Immature natural killer cell (primary cell): ENCODE measurements around the gene AFF2. TPM values are rescaled to one million over a fixed set of nuclear protein-coding genes. Genes with fewer than 3 reads are reported as not detected.
"Not testable (repeated sequence)": the region's sequence is repeated elsewhere in the genome, so short reads cannot be mapped to it uniquely, and the experiment has no call there.

ENCODE experiments used
- DNase-seq, 3 donors: peaks; one replicate each; pipeline ENCODE4 v3.0.0; 2022; ENCODE audit warnings: mixed read lengths in 1 of 3
- H3K27ac Mint-ChIP-seq, 6 donors: one replicate each; pipeline ENCODE4 v1.8.0; 2020; ENCODE audit warnings: mixed read lengths in 6 of 6, mild to moderate bottlenecking in 5 of 6, inconsistent platforms in 4 of 6, moderate library complexity in 3 of 6
- H3K27me3 Mint-ChIP-seq, 3 donors: one replicate each; pipeline ENCODE4 v1.8.0; 2020 to 2021; ENCODE audit warnings: low read depth in 3 of 3, mild to moderate bottlenecking in 3 of 3, mixed read lengths in 3 of 3, moderate library complexity in 3 of 3, inconsistent platforms in 1 of 3
- H3K36me3 Mint-ChIP-seq, 3 donors: one replicate each; pipeline ENCODE4 v1.8.0; 2020; ENCODE audit warnings: mixed read lengths in 3 of 3, inconsistent platforms in 2 of 3, mild to moderate bottlenecking in 2 of 3
- H3K4me1 Mint-ChIP-seq, 2 donors: one replicate each; pipeline ENCODE4 v1.8.0; 2020; ENCODE audit warnings: inconsistent platforms in 2 of 2, mild to moderate bottlenecking in 2 of 2, mixed read lengths in 2 of 2, moderate library complexity in 1 of 2
- H3K4me3 Mint-ChIP-seq, 5 donors: one replicate each; pipeline ENCODE4 v1.8.0; 2020; ENCODE audit warnings: mild to moderate bottlenecking in 5 of 5, mixed read lengths in 5 of 5, inconsistent platforms in 3 of 5, moderate library complexity in 3 of 5
- H3K9me3 Mint-ChIP-seq, 6 donors: one replicate each; pipeline ENCODE4 v1.8.0; 2020; ENCODE audit warnings: mild to moderate bottlenecking in 6 of 6, mixed read lengths in 6 of 6, inconsistent platforms in 4 of 6, moderate library complexity in 3 of 6
- polyA plus RNA-seq, 3 donors: library from polyadenylated mRNA; unstranded; fragments of 300-500 nt; fragmentation: Illumina TruSeq; gene quantifications; one replicate each; pipeline ENCODE4 v1.2.3, GENCODE V29; 2021

AFF2 gene
- polyA plus RNA-seq, 3 donors from 2014 or later = not detected

- Mint-ChIP-seq H3K4me1 (no peaks in the 10 kb centered on the region), H3K27me3 (peaks cover under 1 to 2% (median 2%) of the 10 kb centered on the region in 3 donors), H3K9me3 (peaks cover 0 to 2% (median 0%) of the 10 kb centered on the region in 6 donors), H3K27ac (no peak overlapping the region), H3K4me3 (no peak overlapping the region), H3K36me3 (no peaks in the 10 kb centered on the region)
- DNase-seq = no peak
These were observed 148.9 kb downstream of the AFF2 start for GRCh38 chrX:148649145-148649795.

- Mint-ChIP-seq H3K4me1 (no peaks in the 10 kb centered on the region), H3K4me3 (no peak overlapping the region), H3K9me3 (no peaks in the 10 kb centered on the region), H3K27ac (no peak overlapping the region), H3K36me3 (no peaks in the 10 kb centered on the region), H3K27me3 (peaks cover 0 to 6% (median 3%) of the 10 kb centered on the region in 3 donors)
- no peak for DNase-seq
These were observed 157.8 kb downstream of the AFF2 start for GRCh38 chrX:148658115-148658730.

GRCh38 chrX:148659481-148659880, 159.1 kb downstream of the AFF2 start:
- DNase-seq = no peak
- Mint-ChIP-seq H3K27me3 (peaks cover 0 to 3% (median under 1%) of the 10 kb centered on the region in 3 donors), H3K27ac (no peak overlapping the region), H3K4me3 (no peak overlapping the region), H3K9me3 (peaks cover 0 to 1% (median 0%) of the 10 kb centered on the region in 6 donors), H3K36me3 (no peaks in the 10 kb centered on the region), H3K4me1 (no peaks in the 10 kb centered on the region)

- H3K4me1 Mint-ChIP-seq = no peaks in the 10 kb centered on the region
- H3K9me3 Mint-ChIP-seq = peaks cover 0 to 1% (median 0%) of the 10 kb centered on the region in 6 donors
- H3K27me3 Mint-ChIP-seq = peaks cover 0 to 2% (median 0%) of the 10 kb centered on the region in 3 donors
- no peak for DNase-seq
- H3K4me3 Mint-ChIP-seq = no peak overlapping the region
- H3K27ac Mint-ChIP-seq = no peak overlapping the region
- no peaks in the 10 kb centered on the region for H3K36me3 Mint-ChIP-seq
These were observed 160.6 kb downstream of the AFF2 start for GRCh38 chrX:148661035-148661434.

GRCh38 chrX:148662014-148662413, 161.6 kb downstream of the AFF2 start:
- Mint-ChIP-seq H3K9me3 (peaks cover 0 to 1% (median 0%) of the 10 kb centered on the region in 6 donors), H3K4me1 (no peaks in the 10 kb centered on the region), H3K36me3 (no peaks in the 10 kb centered on the region), H3K27ac (no peak overlapping the region), H3K4me3 (no peak overlapping the region), H3K27me3 (peaks cover 0 to 2% (median 0%) of the 10 kb centered on the region in 3 donors)
- DNase-seq = no peak

GRCh38 chrX:148664171-148664570, 163.8 kb downstream of the AFF2 start:
- DNase-seq = no peak
- Mint-ChIP-seq H3K36me3 (peaks cover 0 to 4% (median 0%) of the 10 kb centered on the region in 3 donors), H3K4me3 (no peak overlapping the region), H3K27me3 (peaks cover 0 to 2% (median 0%) of the 10 kb centered on the region in 3 donors), H3K4me1 (no peaks in the 10 kb centered on the region), H3K9me3 (peaks cover 3 to 11% (median 5%) of the 10 kb centered on the region in 6 donors), H3K27ac (no peak overlapping the region)

- peaks cover 0 to 6% (median 0%) of the 10 kb centered on the region in 3 donors for H3K36me3 Mint-ChIP-seq
- no peak overlapping the region for H3K4me3 Mint-ChIP-seq
- H3K4me1 Mint-ChIP-seq = no peaks in the 10 kb centered on the region
- peaks cover 0 to 2% (median 0%) of the 10 kb centered on the region in 3 donors for H3K27me3 Mint-ChIP-seq
- DNase-seq = no peak
- H3K9me3 Mint-ChIP-seq = peaks cover 4 to 18% (median 8%) of the 10 kb centered on the region in 6 donors
- H3K27ac Mint-ChIP-seq = no peak overlapping the region
These were observed 164.6 kb downstream of the AFF2 start for GRCh38 chrX:148664995-148665394.

- H3K4me3 Mint-ChIP-seq, H3K36me3 Mint-ChIP-seq, H3K27ac Mint-ChIP-seq, H3K27me3 Mint-ChIP-seq, H3K4me1 Mint-ChIP-seq, DNase-seq: not testable (repeated sequence)
- H3K9me3 Mint-ChIP-seq = peaks cover 4 to 19% (median 8%) of the 10 kb centered on the region in 6 donors
These were observed 168.8 kb downstream of the AFF2 start for GRCh38 chrX:148669175-148669574.

GRCh38 chrX:148670277-148670676, 169.9 kb downstream of the AFF2 start:
- no peak for DNase-seq
- Mint-ChIP-seq H3K27me3 (peaks cover 0 to 2% (median 2%) of the 10 kb centered on the region in 3 donors), H3K36me3 (peaks cover 0 to 6% (median 0%) of the 10 kb centered on the region in 3 donors), H3K9me3 (peaks cover 4 to 19% (median 8%) of the 10 kb centered on the region in 6 donors), H3K27ac (no peak overlapping the region), H3K4me1 (no peaks in the 10 kb centered on the region), H3K4me3 (no peak overlapping the region)

- Mint-ChIP-seq H3K27me3 (peaks cover 0 to 2% (median 2%) of the 10 kb centered on the region in 3 donors), H3K27ac (no peak overlapping the region), H3K4me1 (no peaks in the 10 kb centered on the region), H3K4me3 (no peak overlapping the region), H3K36me3 (peaks cover 0 to 6% (median 0%) of the 10 kb centered on the region in 3 donors), H3K9me3 (peaks cover 4 to 14% (median 7%) of the 10 kb centered on the region in 6 donors)
- DNase-seq = no peak
These were observed 172.1 kb downstream of the AFF2 start for GRCh38 chrX:148672517-148672916.

GRCh38 chrX:148681605-148682004, 181.2 kb downstream of the AFF2 start:
- H3K27ac Mint-ChIP-seq = no peak overlapping the region
- no peaks in the 10 kb centered on the region for H3K9me3 Mint-ChIP-seq
- no peak overlapping the region for H3K4me3 Mint-ChIP-seq

GRCh38 chrX:148682206-148682605, 181.8 kb downstream of the AFF2 start:
- Mint-ChIP-seq H3K36me3 (no peaks in the 10 kb centered on the region), H3K27me3 (peaks cover 0 to 4% (median 3%) of the 10 kb centered on the region in 3 donors), H3K9me3 (no peaks in the 10 kb centered on the region), H3K4me3 (no peak overlapping the region), H3K4me1 (no peaks in the 10 kb centered on the region), H3K27ac (no peak overlapping the region)
- DNase-seq = no peak

More at GRCh38 chrX:148681605-148682004, 181.2 kb downstream of the AFF2 start:
- H3K36me3 Mint-ChIP-seq = no peaks in the 10 kb centered on the region
- H3K27me3 Mint-ChIP-seq = peaks cover 0 to 4% (median 3%) of the 10 kb centered on the region in 3 donors
- DNase-seq = no peak
- no peaks in the 10 kb centered on the region for H3K4me1 Mint-ChIP-seq

GRCh38 chrX:148691456-148691855, 191.0 kb downstream of the AFF2 start:
- no peaks in the 10 kb centered on the region for H3K36me3 Mint-ChIP-seq
- no peak for DNase-seq
- no peak overlapping the region for H3K4me3 Mint-ChIP-seq
- H3K27ac Mint-ChIP-seq = no peak overlapping the region
- peaks cover 0 to 1% (median 0%) of the 10 kb centered on the region in 6 donors for H3K9me3 Mint-ChIP-seq
- H3K27me3 Mint-ChIP-seq = peaks cover 0 to 3% (median 2%) of the 10 kb centered on the region in 3 donors
- no peaks in the 10 kb centered on the region for H3K4me1 Mint-ChIP-seq

GRCh38 chrX:148695255-148695654, 194.8 kb downstream of the AFF2 start:
- peaks cover 0 to 1% (median 0%) of the 10 kb centered on the region in 6 donors for H3K9me3 Mint-ChIP-seq
- DNase-seq = no peak
- H3K27ac Mint-ChIP-seq = no peak overlapping the region
- no peak overlapping the region for H3K4me3 Mint-ChIP-seq
- no peaks in the 10 kb centered on the region for H3K36me3 Mint-ChIP-seq
- no peaks in the 10 kb centered on the region for H3K4me1 Mint-ChIP-seq
- peaks cover 2 to 3% (median 2%) of the 10 kb centered on the region in 3 donors for H3K27me3 Mint-ChIP-seq
